HG02943 (cell line): Measurements from ENCODE around the gene LMO1.

ENCODE experiments used
- ATAC-seq: cut with Tn5 transposase; IDR thresholded peaks from one replicate; pipeline ENCODE4 v1.9.1; 2021; ENCODE audit warnings: mild to moderate bottlenecking, low read depth, moderate library complexity; ENCODE audit not compliant: unreplicated experiment

Gene LMO1

DNA sequence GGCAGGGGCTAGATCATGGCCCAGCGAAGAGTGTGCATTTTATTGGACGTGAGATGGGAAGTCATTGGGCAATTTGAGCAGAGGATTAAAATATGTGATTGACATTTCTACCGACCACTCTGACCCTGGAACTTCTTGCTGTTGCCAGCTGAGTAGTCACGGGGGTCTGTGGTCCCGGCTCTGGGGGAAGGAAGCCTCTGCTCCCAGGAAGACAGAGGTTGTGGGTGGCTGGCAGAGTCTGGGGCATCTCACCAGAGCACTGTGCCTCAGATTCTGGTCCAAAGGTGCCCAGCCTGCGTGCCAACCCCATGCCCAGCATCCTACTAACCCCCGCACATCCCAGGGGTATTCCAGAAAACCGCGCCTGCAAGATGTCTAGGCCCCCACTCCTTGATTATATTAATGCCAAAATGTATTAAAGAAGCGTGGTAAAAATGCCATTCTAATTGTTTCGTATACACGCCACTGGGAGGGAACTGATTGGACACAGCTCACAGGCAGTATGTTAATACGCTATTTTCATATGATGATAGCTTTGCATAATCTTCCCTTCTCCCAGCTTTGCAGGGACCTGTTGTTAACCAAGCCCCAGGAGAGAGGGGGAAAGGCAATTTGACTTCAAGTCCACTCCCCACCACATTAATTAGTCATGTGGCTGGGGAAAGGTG is 25.3 kb upstream of the LMO1 start:
- no peak for ATAC-seq

DNA sequence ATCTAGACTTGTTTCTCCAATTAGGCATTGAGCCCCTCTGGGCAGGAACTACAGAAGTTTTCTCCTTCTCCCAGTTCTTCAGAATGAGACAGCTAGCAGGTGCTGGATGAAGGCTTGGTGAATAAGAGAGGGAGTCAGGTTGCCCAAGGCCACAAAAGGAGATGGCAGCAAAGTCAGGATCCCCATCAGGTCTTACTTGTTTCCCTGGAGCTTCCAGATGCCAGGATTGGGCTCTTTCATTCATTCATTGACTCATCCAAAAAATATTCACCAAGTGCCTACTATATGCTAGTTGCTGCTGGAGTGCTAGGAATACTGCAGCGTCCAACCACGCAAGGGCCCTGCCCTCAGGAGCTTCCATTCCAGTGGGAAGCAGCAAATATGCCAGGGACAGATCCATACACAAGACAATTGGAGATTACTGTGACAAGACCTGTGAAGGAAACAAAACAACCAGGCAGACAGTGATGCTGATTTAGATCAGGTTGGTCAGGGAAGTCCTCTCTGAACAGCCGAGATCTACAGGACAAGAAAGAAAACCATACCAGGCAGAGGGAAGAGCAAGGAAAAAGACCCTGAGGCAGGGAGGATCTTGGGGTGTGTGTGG is 24.6 kb upstream of the LMO1 start:
- ATAC-seq: no peak

DNA sequence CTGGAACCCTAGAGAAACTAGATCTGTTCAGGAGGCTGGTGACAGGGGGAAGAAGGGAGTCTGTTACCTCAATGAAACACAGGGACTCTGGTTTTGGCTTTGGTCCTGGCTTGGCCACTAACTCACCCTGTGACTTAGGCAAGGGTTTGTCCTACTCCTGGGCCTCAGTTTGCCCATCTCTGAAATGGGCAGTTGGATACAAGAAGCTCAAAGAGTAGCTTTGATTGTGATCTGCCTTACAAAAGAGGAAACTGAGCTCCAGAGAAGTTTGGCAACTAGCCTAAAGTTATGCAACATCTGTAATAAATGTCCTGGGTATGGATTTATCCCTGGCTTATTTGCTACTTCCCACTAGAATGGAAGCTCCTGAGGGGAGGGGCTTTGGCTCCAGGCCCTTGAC is 24.0 kb upstream of the LMO1 start:
- ATAC-seq: no peak

DNA sequence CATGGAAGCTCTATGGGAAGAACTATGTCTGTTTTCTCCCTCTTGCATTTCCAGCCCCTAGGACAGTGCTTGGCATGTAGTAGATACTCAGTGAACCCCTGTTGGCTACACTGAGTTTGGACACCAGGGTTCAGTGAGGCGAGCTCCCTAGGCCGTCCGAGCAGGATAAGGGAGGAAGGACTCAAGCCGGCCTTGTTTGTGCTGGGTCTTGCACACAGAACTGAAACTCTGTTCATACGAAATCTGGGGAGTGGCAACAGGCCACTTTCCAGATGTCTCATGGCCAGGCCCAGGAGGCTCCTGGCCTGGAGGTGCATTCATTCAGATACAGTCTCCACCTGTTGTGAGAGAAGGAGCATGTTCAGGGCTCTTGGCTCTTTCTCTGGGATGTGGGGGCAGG is 23.6 kb upstream of the LMO1 start:
- ATAC-seq: no peak

- ATAC-seq: no peak
Observed at GRCh38 chr11:8286886-8287285, 23.2 kb upstream of the LMO1 start.

GRCh38 chr11:8285796-8286195 is 22.1 kb upstream of the LMO1 start:
- no peak for ATAC-seq

GRCh38 chr11:8285228-8285627 is 21.6 kb upstream of the LMO1 start:
- no peak for ATAC-seq

- no peak for ATAC-seq
Observed at GRCh38 chr11:8283465-8284230, 20.0 kb upstream of the LMO1 start.

DNA sequence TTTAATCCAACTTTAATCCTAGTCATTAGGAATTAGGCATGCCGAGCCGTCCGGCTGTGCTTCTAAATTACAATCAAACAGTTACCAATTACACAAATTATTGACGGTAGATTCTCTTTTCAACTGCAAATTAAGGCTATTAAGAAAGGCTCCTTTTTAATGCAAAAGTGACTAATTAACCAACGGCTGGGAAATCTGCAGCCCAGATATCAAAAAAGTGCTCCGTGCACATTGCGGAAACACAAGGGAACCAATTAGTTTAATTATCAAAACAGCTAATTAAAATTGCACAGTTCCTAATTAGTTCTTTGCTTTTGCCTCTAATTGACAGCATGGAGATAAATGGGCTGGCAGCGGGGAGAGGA is 19.4 kb upstream of the LMO1 start:
- ATAC-seq: no peak

DNA sequence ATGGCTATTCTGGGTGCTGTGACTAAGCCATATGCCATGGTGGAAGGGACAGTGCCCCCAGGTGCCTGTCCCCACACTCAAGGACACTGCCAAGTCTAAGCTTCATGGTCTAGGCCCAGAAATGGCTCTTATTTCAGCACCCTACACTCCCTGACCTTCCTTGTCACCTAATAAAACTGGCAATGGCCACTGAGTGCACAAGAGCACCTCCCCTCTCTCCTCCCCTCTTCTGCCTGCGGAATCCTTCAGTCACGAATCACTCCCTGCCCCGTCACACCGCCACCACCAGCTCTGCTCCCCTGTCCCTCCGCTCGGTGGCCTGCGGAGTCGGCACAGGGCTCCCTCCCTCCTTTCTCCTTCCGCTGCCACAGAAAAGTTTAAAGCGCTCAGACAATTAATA is 19.0 kb upstream of the LMO1 start:
- no peak for ATAC-seq

DNA sequence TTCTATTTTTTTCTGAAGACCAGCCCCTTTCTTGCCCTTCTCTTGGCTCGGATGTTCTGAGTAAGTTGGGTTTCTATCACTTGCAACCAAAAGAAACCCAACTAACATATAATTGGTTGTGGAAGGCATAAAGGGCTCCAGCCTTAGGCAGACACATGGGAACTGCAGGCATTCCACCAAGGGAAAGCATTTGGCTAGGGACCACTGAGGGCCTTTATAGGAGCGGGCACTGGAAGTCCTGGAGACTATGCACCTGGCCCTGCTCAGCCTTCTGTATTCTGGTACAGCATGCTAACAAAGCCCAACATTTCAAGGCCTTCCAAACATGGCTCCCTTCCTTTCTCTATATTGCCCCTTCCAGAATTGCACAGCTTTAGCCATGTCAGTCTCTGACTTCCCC is 17.6 kb upstream of the LMO1 start:
- ATAC-seq: no peak

- no peak for ATAC-seq
Observed at GRCh38 chr11:8277691-8278090, 14.0 kb upstream of the LMO1 start.

DNA sequence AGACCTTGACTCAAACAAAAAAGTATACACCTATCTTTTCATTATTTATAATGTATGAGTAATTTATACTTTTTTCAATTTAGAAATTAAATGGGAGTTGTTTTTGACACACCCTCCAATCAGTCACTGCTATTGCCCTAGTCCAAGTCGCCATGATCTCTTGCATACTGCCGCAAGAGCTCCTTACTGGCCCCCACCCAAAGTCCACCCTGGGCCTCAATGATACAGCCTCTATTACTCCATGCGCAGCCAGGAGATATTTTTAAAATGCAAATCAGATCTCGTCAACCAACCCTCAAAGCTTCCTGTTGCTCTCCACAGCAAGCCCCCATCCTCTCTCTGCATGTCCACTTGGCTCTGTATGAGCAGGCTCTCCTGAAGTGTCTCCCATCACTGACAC is 12.8 kb upstream of the LMO1 start:
- no peak for ATAC-seq

- ATAC-seq: no peak
Observed at GRCh38 chr11:8273287-8273686, 9.6 kb upstream of the LMO1 start.

DNA sequence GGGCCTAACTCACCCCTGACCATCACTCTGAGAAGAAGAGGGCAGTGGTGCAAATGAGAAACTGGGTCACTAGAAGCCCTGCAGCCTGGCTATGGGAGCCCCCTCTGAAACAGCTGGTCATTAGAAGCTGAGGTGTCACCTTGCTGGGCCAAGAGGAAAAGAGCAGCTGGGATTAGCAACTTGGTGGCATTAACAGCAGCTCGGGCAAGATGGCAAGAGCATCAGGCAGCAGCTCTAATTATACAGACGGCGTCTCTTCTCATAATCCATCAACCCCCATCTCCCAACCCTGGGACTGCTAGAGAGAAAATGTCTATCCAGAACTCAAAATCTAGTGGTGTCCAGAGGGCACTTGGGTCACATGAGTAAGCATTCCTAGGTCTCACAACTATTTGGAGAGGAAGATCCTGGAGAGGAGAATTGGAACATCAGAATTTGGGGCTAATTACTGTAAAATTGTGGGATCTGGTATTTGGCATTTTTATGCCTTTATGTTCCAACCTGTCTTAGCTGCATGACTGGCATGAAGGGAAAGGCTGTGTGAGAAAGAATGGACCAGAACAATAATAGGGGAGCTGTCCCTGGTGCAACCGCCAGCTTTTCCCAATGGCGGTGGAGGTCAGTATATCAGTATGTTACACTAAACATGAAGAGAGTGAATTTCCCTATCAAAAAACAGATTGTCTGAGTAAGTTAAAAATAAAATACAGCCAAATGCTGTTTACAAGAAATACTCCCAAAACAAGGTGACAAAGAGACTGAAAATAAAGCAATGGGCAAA is 7.6 kb upstream of the LMO1 start:
- no peak for ATAC-seq

- no peak for ATAC-seq
Observed at GRCh38 chr11:8269636-8270035, 6.0 kb upstream of the LMO1 start.

DNA sequence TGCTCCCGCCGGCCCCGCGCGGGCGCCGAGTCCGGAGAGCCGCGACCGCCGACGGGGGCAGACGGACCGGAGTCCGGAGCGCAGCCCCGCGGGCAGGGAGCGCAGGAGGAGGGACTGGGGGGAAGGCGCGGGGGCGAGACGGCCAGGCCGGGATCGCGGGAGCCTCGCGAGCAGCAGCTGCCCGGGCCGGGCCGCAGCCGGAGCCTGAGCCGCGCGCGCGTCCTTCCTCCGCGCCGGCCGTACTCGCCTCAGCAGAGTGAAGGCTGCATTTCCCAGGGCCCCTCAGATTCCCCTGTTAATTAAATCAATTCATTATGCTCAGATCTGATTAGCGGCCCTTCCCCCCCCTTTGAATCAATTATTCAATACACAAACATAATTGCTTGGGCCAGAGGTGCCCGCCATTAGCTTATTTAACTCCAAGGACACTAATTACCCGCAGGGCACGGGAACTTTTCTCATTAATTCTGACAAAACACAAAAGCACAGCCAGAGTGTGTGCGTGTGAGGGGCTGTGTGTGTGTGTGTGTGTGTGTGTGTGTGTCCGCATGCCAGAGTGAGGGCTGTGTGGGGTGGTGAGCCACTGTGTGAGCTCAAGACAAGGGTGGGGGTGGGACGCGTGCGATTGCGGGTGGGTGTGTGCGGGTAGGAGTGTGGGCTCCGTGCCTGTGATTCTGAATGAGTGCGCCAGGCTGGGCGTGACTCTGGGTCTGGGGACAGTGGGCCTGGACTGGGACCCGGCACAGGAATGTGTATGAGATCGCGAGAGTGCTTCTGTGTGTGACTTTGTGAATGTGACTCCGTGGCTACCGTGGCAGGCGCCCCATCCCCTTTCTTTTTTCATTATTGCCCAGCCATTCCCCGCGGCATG is 5.1 kb upstream of the LMO1 start:
- ATAC-seq: no peak

- no peak for ATAC-seq
Observed at GRCh38 chr11:8267831-8268529, 4.3 kb upstream of the LMO1 start.

- ATAC-seq: no peak
Observed at GRCh38 chr11:8267280-8267679, 3.6 kb upstream of the LMO1 start.
